HCT116 (cell line): ENCODE results near the gene SORCS2. TPM values are rescaled to one million over a fixed set of nuclear protein-coding genes. Genes with fewer than 3 reads are reported as not detected.
A peak's percentile ranks its signal among the peaks of the same experiment; 100 is the strongest.

Experiments used
- ATAC-seq: fragments of 200-7000 bp; cut with Tn5 transposase; 2 replicates; pipeline ENCODE4 v1.9.1; 2020; ENCODE audit warnings: mild to moderate bottlenecking, moderate library complexity
- BruUV-seq: library from RNA; stranded (reverse); fragments of 400-500 nt; replicated peaks from 2 replicates; lab custom pipeline; 2021; lab: Mats Ljungman, UMichigan
- CTCF ChIA-PET: fragments of 300-600 bp; sonication (Branson Sonifier 250); formaldehyde crosslinking; loops from one replicate; lab custom pipeline; 2021; ENCODE audit warnings: antibody characterized with exemption; lab: Charles Lee
- POLR2A ChIA-PET: fragments of 300-600, 350-600 bp; sonication (Branson Sonifier 250); formaldehyde crosslinking; loops from one replicate; lab custom pipeline; 2021; ENCODE audit warnings: antibody characterized with exemption; lab: Charles Lee
- RAD21 ChIA-PET, 2 experiments: fragments of 300-600 bp; sonication (Branson Sonifier 250); formaldehyde crosslinking; loops; one replicate each; lab custom pipeline; 2023; ENCODE audit warnings: low total read pairs in 2 of 2; ENCODE audit not compliant: uncharacterized antibody in 2 of 2, unreplicated experiment in 2 of 2, low non-redundant PET in 1 of 2; lab: Charles Lee
- DNase-seq: peaks from one replicate; pipeline ENCODE4 v3.0.0-alpha.2; 2010; ENCODE audit warnings: low read depth, low spot score
- H2AFZ ChIP-seq: fragments of 200-600 bp; shearing (Covaris generic), sonication (generic); 2 replicates; pipeline ENCODE4 v1.6.1; 2017; ENCODE audit warnings: low read depth, mixed run types, mixed read lengths, antibody characterized with exemption, low read length; ENCODE audit not compliant: poor library complexity, severe bottlenecking
- H3K27ac ChIP-seq: 2 replicates; pipeline ENCODE4 v1.5.1; 2012; ENCODE audit warnings: low read depth, low read length
- H3K27me3 ChIP-seq: fragments of 200-600 bp; sonication (generic); 2 replicates; pipeline ENCODE4 v1.6.1; 2016; ENCODE audit warnings: mixed run types, low read length, mixed read lengths; ENCODE audit not compliant: insufficient read depth
- H3K36me3 ChIP-seq, 2 experiments: fragments of 200-500 bp in 1 of 2; fragments of 200-600 bp in 1 of 2; sonication (Bioruptor generic) in 1 of 2; sonication (generic) in 1 of 2; 2 replicates each; pipeline versions ENCODE4 v1.5.1 to v1.6.1; 2014 to 2016; ENCODE audit warnings: low read length in 2 of 2, inconsistent platforms in 1 of 2, mixed read lengths in 1 of 2, mixed run types in 1 of 2; ENCODE audit not compliant: insufficient read depth in 2 of 2, control insufficient read depth in 1 of 2
- H3K4me1 ChIP-seq, 2 experiments: fragments of 200-600 bp in 1 of 2; sonication (generic) in 1 of 2; 2 replicates each; pipeline versions ENCODE4 v1.5.1 to v1.6.1; 2012 to 2017; ENCODE audit warnings: low read length in 2 of 2, inconsistent platforms in 1 of 2, mild to moderate bottlenecking in 1 of 2, mixed read lengths in 1 of 2, mixed run types in 1 of 2, moderate library complexity in 1 of 2; ENCODE audit not compliant: insufficient read depth in 2 of 2, control insufficient read depth in 1 of 2
- H3K4me2 ChIP-seq: fragments of 200-600 bp; sonication (generic); 2 replicates; pipeline ENCODE4 v1.6.1; 2017; ENCODE audit warnings: mixed run types, low read length, mixed read lengths
- H3K4me3 ChIP-seq, 2 experiments: fragments of 200-600 bp in 1 of 2; sonication (generic) in 1 of 2; replicated peaks in 1 of 2; 2 replicates each; pipeline ENCODE4 v1.5.1; 2011 to 2016; ENCODE audit warnings: low read length in 2 of 2, control low read depth in 1 of 2, low read depth in 1 of 2, mild to moderate bottlenecking in 1 of 2, mixed read lengths in 1 of 2, mixed run types in 1 of 2
- H3K79me2 ChIP-seq: fragments of 200-600 bp; sonication (generic); 2 replicates; pipeline ENCODE4 v1.6.1; 2017; ENCODE audit warnings: mild to moderate bottlenecking, mixed run types, low read length, moderate library complexity, mixed read lengths; ENCODE audit not compliant: insufficient read depth
- H3K9ac ChIP-seq: fragments of 200-600 bp; sonication (generic); 2 replicates; pipeline ENCODE4 v1.6.1; 2016; ENCODE audit warnings: low read length, mixed read lengths
- H3K9me2 ChIP-seq: fragments of 200-600 bp; sonication (generic), shearing (Covaris generic); 2 replicates; pipeline ENCODE4 v1.6.1; 2017; ENCODE audit warnings: mixed run types, mild to moderate bottlenecking, moderate library complexity; ENCODE audit not compliant: insufficient read depth
- H3K9me3 ChIP-seq, 2 experiments: fragments of 200-500 bp in 1 of 2; fragments of 200-600 bp in 1 of 2; sonication (Bioruptor generic) in 1 of 2; sonication (generic) in 1 of 2; 2 replicates each; pipeline ENCODE4 v1.6.1; 2014 to 2017; ENCODE audit warnings: low read length in 2 of 2, mixed read lengths in 2 of 2, inconsistent platforms in 1 of 2, low read depth in 1 of 2, mild to moderate bottlenecking in 1 of 2, mixed run types in 1 of 2, moderate library complexity in 1 of 2; ENCODE audit not compliant: control insufficient read depth in 1 of 2, insufficient read depth in 1 of 2
- H4K20me1 ChIP-seq: fragments of 200-600 bp; sonication (generic), shearing (Covaris generic); 2 replicates; pipeline ENCODE4 v1.6.1; 2017; ENCODE audit warnings: mixed run types, mild to moderate bottlenecking, moderate library complexity; ENCODE audit not compliant: insufficient read depth
- CEBPB ChIP-seq: IDR thresholded peaks from 2 replicates; pipeline ENCODE4 v1.6.1; 2012; ENCODE audit warnings: low read depth
- CTCF ChIP-seq, 3 experiments: fragments of 200-600 bp in 1 of 3; sonication (generic) in 1 of 3; IDR thresholded peaks in 2 of 3; conservative IDR thresholded peaks in 1 of 3; 2 replicates each; pipeline ENCODE4 v1.5.1; 2012 to 2017; ENCODE audit warnings: low read depth in 2 of 3, low read length in 2 of 3, antibody characterized with exemption in 1 of 3, borderline replicate concordance in 1 of 3, control low read depth in 1 of 3, mild to moderate bottlenecking in 1 of 3, mixed read lengths in 1 of 3, mixed run types in 1 of 3, moderate library complexity in 1 of 3; ENCODE audit not compliant: insufficient read depth in 1 of 3
- MAX ChIP-seq: IDR thresholded peaks from 2 replicates; pipeline ENCODE4 v1.6.1; 2012
- RAD21 ChIP-seq: IDR thresholded peaks from 2 replicates; pipeline ENCODE4 v1.6.1; 2012; ENCODE audit warnings: low read depth, mild to moderate bottlenecking
- SIN3A ChIP-seq: IDR thresholded peaks from 2 replicates; pipeline ENCODE4 v1.6.1; 2012; ENCODE audit warnings: low read depth
- SP1 ChIP-seq: IDR thresholded peaks from 2 replicates; pipeline ENCODE4 v1.6.1; 2012; ENCODE audit warnings: low read depth
- intact Hi-C: fragments of 100-400 bp; cut with micrococcal nuclease; formaldehyde crosslinking; loops from 2 replicates; pipeline ENCODE4 v1.10.0; 2022
- total RNA-seq: library from RNA; stranded (reverse); gene quantifications from one replicate; pipeline ENCODE4 v1.2.1, GENCODE V29; 2021; ENCODE audit not compliant: unreplicated experiment

Gene SORCS2
- total RNA-seq, 1 experiment from 2014 or later: 0.37 TPM

DNA sequence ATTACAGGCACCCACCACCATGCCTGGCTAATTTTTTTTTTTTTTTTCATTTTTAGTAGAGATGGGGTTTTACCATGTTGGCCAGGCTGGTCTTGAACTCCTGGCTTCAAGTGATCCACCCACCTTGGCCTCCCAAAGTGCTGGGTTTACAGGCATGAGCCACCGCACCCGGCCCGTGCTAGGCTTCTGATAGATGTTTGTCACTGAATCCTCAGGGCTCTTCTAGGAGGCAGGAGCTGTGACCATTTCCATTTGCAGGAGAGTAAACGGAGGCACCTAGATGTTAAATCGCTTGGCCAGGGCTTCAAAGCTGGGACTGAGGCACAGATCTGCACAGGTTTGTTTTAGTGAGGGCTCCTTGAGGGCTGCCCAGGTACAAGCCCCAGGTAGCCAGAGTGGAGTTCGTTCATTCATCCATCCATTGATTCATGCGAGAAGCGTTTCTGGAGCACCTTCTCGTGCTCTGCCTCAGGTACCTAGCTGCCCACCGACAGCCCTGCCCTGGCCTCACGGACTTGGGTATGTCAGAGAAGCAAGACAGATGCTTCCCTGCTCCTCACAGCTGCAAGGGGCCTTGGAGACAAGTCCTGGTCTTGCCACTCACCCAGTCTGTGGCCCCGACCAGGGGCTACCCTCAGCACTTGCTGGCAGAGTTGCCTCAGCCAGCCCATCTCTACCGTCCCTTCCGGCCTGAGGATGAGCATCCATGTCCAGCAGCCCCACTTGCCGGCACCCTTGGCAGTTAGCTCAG is 136.0 kb downstream of the SORCS2 start:
- Histone ChIP-seq H2AFZ (peak overlapping the region; percentile 66), H3K9me3 (no peaks in the 10 kb centered on the region), H3K9me2 (no peaks in the 10 kb centered on the region), H3K4me2 (peak overlapping the region; percentile 66), H3K79me2 (no peaks in the 10 kb centered on the region), H3K36me3 (no peaks in the 10 kb centered on the region), H3K9ac (no peak overlapping the region)
- POLR2A ChIA-PET: no interaction called here
- RAD21 ChIA-PET: no interaction called here
- CTCF ChIA-PET: interaction anchor here (1.2 kb wide), 1 partner anchor 134 kb away, joined by 4 read pairs; no protein-coding TSS in a partner anchor
- no TSS peak for BruUV-seq
- intact Hi-C loops: no loop called here
- TF ChIP-seq CEBPB (no peak), CTCF (IDR thresholded peaks at IDR 0.05 in 2 of 3, conservative IDR thresholded peaks at IDR 0.05 in 1 of 3; ENCODE audit: borderline replicate concordance in 1 of 3, insufficient read depth in 1 of 3, low read depth in 2 of 3, low read length in 2 of 3) (no peak), RAD21 (no peak), SIN3A (no peak), SP1 (no peak), MAX (no peak)
- TF ChIP-seq, all 23 proteins: peak for 0
- Histone ChIP-seq H4K20me1 (no peaks in the 10 kb centered on the region), H3K4me1 (peaks cover 13 to 26% of the 10 kb centered on the region in 2 experiments), H3K27ac (no peak overlapping the region; the same call in 1 of the 2 replicates), H3K4me3 (no peak overlapping the region), H3K27me3 (no peaks in the 10 kb centered on the region)
- no peak for DNase-seq
- ATAC-seq: peak; percentile 5; the same call in 1 of the 2 replicates
